Pulmonary artery endothelial cell (primary cell): ENCODE measurements around the gene SUGT1. TPM values are rescaled to one million over a fixed set of nuclear protein-coding genes. Genes with fewer than 3 reads are reported as not detected.
A peak's percentile ranks its signal among the peaks of the same experiment; 100 is the strongest.
"Not testable (repeated sequence)": the region's sequence is repeated elsewhere in the genome, so short reads cannot be mapped to it uniquely, and the experiment has no call there.

ENCODE experiments used
- DNase-seq: peaks from one replicate; pipeline ENCODE4 v3.0.0-alpha.2; 2011; ENCODE audit warnings: low read depth, low spot score
- total RNA-seq: library from RNA; depleted of rRNA; stranded (reverse); fragments of >200 nt; gene quantifications from 2 replicates; pipeline ENCODE4 v1.2.3, GENCODE V29; 2014

Gene SUGT1
- 59.0 and 111 TPM in 2 replicates for total RNA-seq

DNA sequence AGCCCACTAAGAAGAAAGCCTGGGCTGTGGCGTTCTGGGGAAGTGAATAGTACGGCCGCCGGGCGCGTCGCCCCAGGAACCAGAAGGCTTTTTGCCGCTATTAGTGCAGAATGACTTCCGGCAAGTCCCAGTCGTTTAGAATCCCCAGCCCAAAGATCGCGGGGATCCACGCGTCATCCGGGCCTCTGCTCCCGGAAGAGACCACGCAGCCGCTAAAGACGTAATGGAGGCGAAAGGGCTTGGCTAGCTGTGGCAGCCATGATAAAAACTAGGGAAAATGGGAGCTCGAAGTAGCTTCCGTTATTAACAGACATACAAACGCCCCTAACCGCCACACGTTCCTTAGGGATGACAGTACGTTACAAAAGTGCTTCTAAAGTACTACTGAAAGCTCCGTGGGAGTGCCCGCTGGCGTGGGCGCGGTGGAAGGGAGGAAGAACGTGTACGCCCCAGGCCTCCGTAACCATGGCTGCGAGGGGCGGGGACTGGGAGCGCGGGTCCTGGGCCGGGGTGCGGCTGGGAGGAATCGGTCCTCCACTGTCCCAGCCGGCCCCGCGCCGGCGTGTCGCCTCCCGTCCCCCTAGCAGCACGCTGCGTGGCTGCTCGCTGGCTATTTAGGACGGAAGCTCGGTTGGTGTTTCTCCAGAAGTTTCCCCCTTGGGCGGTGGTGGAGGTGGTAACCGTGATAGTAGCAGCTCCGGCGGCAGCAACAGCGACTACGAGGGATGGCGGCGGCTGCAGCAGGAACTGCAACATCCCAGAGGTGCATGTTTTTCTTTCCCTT lies at the start of gene SUGT1:
SUGT1 (plus strand) TSS at position 641 of the 784 bp plus-strand sequence; CDS start at position 726, 85 bp downstream.
- DNase-seq: peak; percentile 96

DNA sequence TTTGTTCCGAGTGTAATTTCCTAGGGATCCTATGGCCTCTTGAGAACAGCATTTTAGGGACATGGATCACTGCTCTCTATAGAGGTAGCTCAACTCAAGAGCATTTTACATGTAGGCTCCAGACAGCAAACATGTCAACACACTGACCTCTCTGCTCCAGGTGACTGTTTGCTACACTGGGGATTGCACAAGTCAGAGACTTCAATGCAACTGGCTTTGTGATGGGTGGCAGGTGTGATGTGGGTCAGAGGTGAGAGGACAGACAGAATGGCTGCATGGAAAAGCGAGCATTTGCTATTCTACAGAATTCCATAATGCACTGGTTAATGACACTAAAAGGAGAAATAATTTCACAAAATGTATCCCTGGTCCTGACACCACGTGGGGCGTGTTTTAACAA lies 49.3 kb upstream of the SUGT1 start:
- DNase-seq: not testable (repeated sequence)

GRCh38 chr13:52606126-52606525 lies 46.5 kb upstream of the SUGT1 start:
- DNase-seq: not testable (repeated sequence)

- DNase-seq: not testable (repeated sequence)
Measured at GRCh38 chr13:52606795-52607194, 45.8 kb upstream of the SUGT1 start.

DNA sequence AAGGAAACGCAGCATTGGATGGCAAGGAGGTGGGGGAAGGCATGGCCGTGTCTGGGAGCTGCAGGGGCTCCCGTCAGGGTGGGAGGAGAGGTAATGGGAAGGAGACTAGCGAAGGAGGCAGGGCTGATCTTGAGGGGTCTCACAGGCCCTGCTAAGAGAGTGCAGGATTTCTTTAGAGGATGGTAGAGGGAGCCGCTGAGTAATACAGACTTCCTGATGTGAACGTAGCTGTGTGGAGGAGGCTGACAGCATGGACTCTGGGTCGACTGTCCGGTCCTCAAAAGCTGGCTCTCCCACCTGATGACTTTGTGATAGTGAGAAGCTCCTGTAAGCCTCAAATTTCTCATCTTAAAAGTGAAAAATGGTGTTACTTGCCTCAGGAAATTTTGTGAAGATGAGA lies 44.5 kb upstream of the SUGT1 start:
- DNase-seq: not testable (repeated sequence)

DNA sequence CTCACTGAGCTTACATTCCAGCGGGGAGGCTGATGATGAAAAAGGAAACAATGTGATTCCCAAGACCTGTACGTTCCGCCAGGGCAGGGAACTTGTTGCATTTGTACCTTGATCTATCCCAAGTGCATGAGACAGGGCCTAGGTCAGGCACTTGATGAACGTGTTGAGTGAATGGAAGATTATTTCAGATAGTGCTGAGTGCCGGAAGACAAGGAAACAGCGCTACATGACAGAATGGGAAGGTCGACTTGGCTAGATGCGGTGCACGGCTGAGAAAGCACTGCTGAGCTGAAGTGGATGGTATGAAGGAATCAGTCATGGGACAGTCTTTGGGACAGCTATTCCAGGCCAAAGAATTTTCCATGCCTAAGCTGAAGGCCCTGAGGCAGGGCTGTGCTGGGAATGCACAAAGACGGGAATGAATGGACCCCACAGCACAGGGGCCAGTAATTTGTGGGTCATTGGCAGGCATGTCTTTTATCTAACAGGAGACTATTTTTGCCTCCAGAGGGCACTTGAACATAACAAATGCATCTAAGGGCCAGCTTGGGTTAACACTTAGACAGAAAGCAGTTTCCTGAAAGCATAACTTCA lies 43.5 kb upstream of the SUGT1 start:
- peak; percentile 32 for DNase-seq

- not testable (repeated sequence) for DNase-seq
Measured at GRCh38 chr13:52610158-52610557, 42.5 kb upstream of the SUGT1 start.

GRCh38 chr13:52615134-52615801 lies 37.4 kb upstream of the SUGT1 start:
- no peak for DNase-seq

DNA sequence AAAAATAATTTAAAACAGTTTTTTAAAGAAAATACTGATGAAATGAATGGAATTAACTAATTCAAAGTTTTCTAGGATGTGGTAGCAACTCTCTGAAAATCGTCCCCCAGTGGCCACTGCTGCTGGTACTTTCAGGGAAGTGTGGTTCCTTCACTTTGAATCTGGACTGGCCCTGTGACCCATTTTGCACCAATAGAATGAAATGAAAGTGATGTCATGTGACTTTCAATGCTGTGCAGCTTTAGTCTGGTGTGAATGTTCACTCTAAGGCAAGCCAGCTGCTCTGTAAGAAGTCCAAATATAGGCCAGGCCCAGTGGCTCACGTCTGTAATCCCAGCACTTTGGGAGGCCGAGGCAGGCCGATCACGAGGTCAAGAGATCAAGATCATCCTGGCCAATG lies 36.8 kb upstream of the SUGT1 start:
- DNase-seq: no peak

DNA sequence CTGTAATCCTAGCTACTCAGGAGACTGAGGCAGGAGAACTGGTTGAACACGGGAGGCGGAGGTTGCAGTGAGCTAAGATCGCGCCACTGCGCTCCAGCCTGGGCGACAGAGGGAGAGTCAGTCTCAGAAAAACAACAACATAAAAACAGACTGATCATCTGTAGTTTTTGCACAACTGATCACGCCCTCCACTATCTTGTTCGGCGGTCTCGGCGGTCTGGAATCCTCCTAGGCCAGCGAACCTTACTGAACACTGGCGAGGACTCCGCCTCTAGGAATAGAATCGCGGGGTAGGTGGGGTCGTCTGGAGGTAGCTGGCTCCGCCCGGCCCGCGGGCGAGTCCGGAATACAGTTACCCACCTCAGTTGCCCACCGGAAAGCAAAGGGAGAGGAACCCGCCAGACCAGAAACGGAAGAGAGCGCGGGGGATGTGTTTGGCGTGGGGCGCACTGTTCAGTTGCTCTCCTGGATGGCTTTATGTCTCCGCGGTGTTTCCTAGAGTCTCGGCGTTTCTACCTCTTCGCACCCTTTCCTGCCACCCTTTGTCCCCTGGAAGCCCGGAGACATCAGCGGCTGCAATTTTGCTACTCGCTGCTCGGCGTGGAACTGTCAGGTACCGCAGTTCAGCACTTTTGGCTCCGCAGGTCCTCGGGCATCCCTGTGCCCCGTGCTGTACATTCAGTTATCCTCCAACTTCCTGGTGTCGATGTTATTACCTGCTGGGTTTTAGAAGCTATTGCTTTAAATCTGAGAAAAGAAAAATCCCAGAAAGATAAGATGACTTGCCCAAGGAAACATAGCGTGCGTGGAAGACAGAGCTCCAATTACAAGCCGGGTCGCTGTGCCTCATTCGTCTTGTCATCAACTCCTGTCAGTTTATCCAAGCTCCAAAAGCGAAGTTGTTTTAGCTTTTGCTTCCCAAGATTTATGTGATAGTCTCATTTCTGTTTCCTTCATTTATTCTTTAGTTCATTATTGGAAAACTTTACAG lies 35.3 kb upstream of the SUGT1 start:
- DNase-seq: peak; percentile 27

DNA sequence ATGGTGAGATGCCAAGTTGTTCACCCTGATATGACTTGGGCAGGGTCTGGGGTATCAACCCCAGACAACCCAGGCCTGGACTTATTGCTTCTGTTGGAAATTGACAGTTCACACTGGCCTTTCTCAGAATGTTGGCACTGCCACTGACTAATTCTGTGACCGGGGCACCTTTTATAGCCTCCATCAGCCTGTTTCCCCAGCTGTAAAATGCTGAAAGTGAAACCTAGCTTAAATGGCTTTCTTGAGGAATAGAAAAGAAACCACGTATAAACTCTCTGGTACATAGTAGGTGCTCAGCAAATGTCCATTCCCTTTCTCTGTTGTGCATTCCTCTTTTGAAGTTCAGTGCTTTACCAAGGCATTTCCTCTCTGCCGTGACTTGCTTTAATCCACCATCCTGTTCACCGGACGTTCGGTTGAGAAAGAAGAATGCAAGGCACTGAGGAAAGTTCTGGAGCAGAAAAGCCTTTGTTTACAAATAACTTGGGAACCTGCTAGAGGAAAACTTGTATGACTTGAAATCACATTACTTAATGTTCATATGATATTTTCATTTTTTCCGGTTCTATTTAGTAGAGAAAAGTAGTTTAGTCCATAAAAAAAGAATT lies 21.4 kb upstream of the SUGT1 start:
- DNase-seq: not testable (repeated sequence)

DNA sequence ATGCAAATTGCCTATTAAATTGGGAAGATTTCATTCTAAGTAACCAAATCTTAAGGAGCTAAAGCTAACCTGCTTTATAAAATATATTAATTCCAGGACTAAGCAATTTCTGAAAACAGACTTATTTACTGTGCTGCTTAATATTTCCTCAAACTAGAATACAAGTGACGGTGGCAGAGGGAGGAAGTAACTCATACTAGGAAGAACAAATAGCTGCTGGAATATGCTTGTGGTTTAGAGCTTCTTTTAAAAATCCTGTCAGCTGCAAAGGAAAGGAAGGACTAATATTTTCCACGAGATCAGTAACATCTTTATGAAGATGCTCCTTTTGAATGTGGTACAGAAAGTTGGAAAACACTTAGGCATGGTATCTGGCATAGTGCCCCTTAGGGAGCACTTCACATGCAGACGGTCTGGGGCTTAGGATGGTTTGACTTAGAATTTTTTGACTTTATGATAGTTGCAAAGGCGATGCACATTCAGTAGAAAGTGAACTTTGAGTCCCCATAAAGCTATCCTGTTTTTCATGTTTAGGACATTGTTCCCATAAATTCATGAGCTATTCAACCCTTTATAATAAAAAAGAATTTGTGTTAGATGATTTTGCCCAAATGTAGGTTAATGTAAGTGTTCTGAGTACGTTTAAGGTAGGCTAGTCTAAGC lies 13.8 kb upstream of the SUGT1 start:
- DNase-seq: no peak

DNA sequence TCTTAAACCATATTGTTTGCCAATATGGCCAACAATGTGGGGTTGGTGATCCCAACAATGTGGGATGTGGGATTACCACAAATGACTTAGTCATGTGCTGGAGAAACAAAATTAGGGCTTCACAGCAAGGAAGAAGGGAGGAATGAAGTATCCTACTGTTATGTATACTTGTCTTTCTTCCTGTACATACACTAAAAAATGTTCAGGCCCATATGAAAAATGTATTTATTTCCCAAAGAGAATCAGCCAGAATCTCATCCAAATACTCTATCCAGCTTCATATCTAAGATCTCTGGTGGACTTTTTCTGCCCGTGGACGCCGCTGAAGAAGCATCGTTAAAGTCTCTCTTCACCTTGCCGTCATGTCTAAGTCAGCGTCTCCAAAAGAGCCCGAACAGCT lies 10.5 kb upstream of the SUGT1 start, which contains the start of gene HNRNPA1L2:
HNRNPA1L2 (plus strand) TSS at position 301 of the 400 bp plus-strand sequence; CDS start at position 363, 62 bp downstream.
- no peak for DNase-seq

DNA sequence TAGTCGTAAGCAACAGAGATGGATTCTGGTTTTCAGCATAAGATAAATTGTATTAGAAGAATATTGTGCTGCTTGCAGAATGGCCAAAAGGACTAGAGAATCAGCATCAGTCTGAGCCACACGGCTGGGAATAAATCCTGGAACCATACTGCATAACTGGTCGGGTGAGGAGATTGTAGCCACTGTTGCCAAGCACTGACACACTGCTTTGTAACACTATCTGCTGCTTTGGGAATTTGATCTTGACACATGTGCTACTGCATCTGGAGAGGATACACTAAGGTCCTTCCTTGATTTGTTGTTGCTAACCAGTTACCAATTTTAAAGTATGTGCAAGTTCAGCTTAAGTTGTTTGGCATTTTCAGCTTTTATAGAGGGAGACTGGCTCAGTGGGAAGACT lies 8.5 kb upstream of the SUGT1 start:
- DNase-seq: no peak

DNA sequence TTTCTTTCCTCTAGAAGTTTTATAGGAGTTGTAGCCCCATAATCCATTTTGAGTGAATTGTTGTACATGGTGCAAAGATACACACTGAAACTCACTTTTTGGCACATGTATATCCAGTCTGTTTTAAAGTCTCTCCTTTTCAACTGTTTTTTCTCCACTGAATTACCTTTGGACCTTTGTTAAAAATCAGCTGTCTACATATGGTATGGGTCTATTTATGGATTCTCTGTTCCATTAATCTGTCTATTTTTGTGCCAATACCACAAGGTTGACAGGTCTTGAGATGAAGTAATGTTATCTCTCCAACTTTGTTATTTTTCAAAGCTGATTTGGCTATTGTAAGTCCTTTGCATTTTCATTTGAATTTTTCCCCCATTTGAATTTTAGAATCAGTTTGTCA lies 5.7 kb upstream of the SUGT1 start:
- DNase-seq: no peak

GRCh38 chr13:52650731-52651130 lies 1.9 kb upstream of the SUGT1 start:
- no peak for DNase-seq

DNA sequence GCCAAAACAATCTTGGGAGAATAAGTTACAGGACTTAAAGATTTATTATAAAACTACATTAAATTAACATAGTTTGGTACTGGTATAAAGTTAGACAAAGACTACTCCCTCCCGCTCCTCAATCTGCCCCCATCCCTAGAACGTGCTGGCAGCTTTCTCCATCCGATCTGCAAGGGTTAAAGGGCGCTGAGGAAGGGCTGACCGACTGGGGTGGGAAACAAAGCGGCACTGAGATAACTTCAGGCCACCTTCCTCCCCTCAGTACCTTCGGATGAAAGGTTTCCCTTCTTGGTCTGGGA lies 790 bp upstream of the SUGT1 start:
- no peak for DNase-seq

- no peak for DNase-seq
Measured at GRCh38 chr13:52652980-52653303, 306 bp downstream of the SUGT1 start.

- DNase-seq: no peak
Measured at GRCh38 chr13:52659340-52659739, 6.7 kb downstream of the SUGT1 start.

- DNase-seq: no peak
Measured at GRCh38 chr13:52664272-52664671, 11.6 kb downstream of the SUGT1 start.
